Activated CD4-positive, alpha-beta T cell treated with anti-CD3 and anti-CD28 coated beads for 1 hour (primary cell): ENCODE data around the gene OSBPL7.

Experiments
- DNase-seq: peaks from one replicate; pipeline ENCODE4 v3.0.0-alpha.2; 2020

Gene OSBPL7

GRCh38 chr17:47821424-47822391 is at the start of gene OSBPL7:
TSS of gene OSBPL7 (minus strand) at chr17:47821794. CDS start at chr17:47820278, 1,516 bp downstream.
- peak; percentile 69 for DNase-seq

- no peak for DNase-seq
These were observed 49.5 kb upstream of the OSBPL7 start for GRCh38 chr17:47871048-47871447.

GRCh38 chr17:47870056-47870455 is 48.5 kb upstream of the OSBPL7 start:
- no peak for DNase-seq

- no peak for DNase-seq
These were observed 47.5 kb upstream of the OSBPL7 start for GRCh38 chr17:47869114-47869513.

- DNase-seq = no peak
These were observed 46.4 kb upstream of the OSBPL7 start for GRCh38 chr17:47867813-47868533.

GRCh38 chr17:47866941-47867340 is 45.3 kb upstream of the OSBPL7 start:
- no peak for DNase-seq

GRCh38 chr17:47864791-47865216 is 43.2 kb upstream of the OSBPL7 start:
- DNase-seq = no peak

- DNase-seq = no peak
These were observed 41.2 kb upstream of the OSBPL7 start for GRCh38 chr17:47862621-47863440.

GRCh38 chr17:47860386-47860785 is 38.8 kb upstream of the OSBPL7 start:
- DNase-seq = no peak

- no peak for DNase-seq
These were observed 36.2 kb upstream of the OSBPL7 start for GRCh38 chr17:47857551-47858455.

GRCh38 chr17:47856830-47857229 is 35.2 kb upstream of the OSBPL7 start:
- DNase-seq = no peak

GRCh38 chr17:47855737-47856136 is 34.1 kb upstream of the OSBPL7 start:
- DNase-seq = no peak

GRCh38 chr17:47853616-47854015 is 32.0 kb upstream of the OSBPL7 start:
- DNase-seq = no peak

GRCh38 chr17:47852113-47852949 is 30.7 kb upstream of the OSBPL7 start:
- DNase-seq = no peak

GRCh38 chr17:47851764-47852112 is 30.1 kb upstream of the OSBPL7 start:
- no peak for DNase-seq

- DNase-seq = peak; percentile 54
These were observed 29.3 kb upstream of the OSBPL7 start, which contains the start of gene SP6 for GRCh38 chr17:47850692-47851573. TSS of gene SP6 (minus strand) at chr17:47851163. CDS start at chr17:47848429, 2,734 bp downstream.

GRCh38 chr17:47850373-47850691 is 28.7 kb upstream of the OSBPL7 start:
- DNase-seq = no peak

- DNase-seq = no peak
These were observed 26.6 kb upstream of the OSBPL7 start for GRCh38 chr17:47848198-47848513.

- DNase-seq = no peak
These were observed 26.0 kb upstream of the OSBPL7 start for GRCh38 chr17:47847341-47848197.
